GM23338 (cell line): Measurements from ENCODE around the gene CCDC149. TPM values are rescaled to one million over a fixed set of nuclear protein-coding genes. Genes with fewer than 3 reads are reported as not detected.

Experiments
- ATAC-seq: fragments of 200-7000 bp; cut with Tn5 transposase; 3 replicates; pipeline ENCODE4 v1.9.1; 2020
- DNase-seq: peaks from one replicate; pipeline ENCODE4 v3.0.0-alpha.2; 2015; ENCODE audit warnings: low spot score
- H2AFZ ChIP-seq: fragments of 200-600 bp; sonication (generic); 2 replicates; pipeline ENCODE4 v1.8.0; 2016; ENCODE audit warnings: antibody characterized with exemption, mild to moderate bottlenecking, moderate library complexity
- H3F3A ChIP-seq: fragments of 200-600 bp; sonication (generic); replicated peaks from 2 replicates; pipeline ENCODE4 v1.8.0; 2017; ENCODE audit warnings: antibody characterized with exemption, mixed run types, low read depth
- H3K27ac ChIP-seq: fragments of 200-600 bp; sonication (generic); 2 replicates; pipeline ENCODE4 v1.6.1; 2016; ENCODE audit warnings: low read depth
- H3K27me3 ChIP-seq: fragments of 200-600 bp; sonication (generic); 2 replicates; pipeline ENCODE4 v1.8.0; 2016; ENCODE audit warnings: mild to moderate bottlenecking, mixed run types, moderate library complexity; ENCODE audit not compliant: insufficient read depth
- H3K36me3 ChIP-seq: fragments of 200-600 bp; sonication (generic); 2 replicates; pipeline ENCODE4 v1.8.0; 2016; ENCODE audit warnings: mild to moderate bottlenecking; ENCODE audit not compliant: insufficient read depth
- H3K4me1 ChIP-seq: fragments of 200-600 bp; sonication (generic); 2 replicates; pipeline ENCODE4 v1.8.0; 2016; ENCODE audit warnings: mild to moderate bottlenecking, moderate library complexity; ENCODE audit not compliant: insufficient read depth
- H3K4me2 ChIP-seq: fragments of 200-600 bp; sonication (generic); 2 replicates; pipeline ENCODE4 v1.7.1; 2017; ENCODE audit warnings: mixed run types
- H3K4me3 ChIP-seq: fragments of 200-600 bp; sonication (generic); 2 replicates; pipeline ENCODE4 v1.6.1; 2016; ENCODE audit warnings: mixed run types
- H3K79me2 ChIP-seq: fragments of 200-600 bp; sonication (generic); replicated peaks from 2 replicates; pipeline ENCODE4 v1.8.0; 2017; ENCODE audit warnings: mild to moderate bottlenecking; ENCODE audit not compliant: insufficient read depth
- H3K9me2 ChIP-seq: fragments of 200-600 bp; sonication (generic); 2 replicates; pipeline ENCODE4 v1.8.0; 2017; ENCODE audit not compliant: insufficient read depth
- H4K20me1 ChIP-seq: fragments of 200-600 bp; sonication (generic); replicated peaks from 2 replicates; pipeline ENCODE4 v1.8.0; 2017; ENCODE audit warnings: mild to moderate bottlenecking; ENCODE audit not compliant: insufficient read depth
- H3K27ac Mint-ChIP-seq: 2 replicates; pipeline ENCODE4 v1.8.0; 2020; ENCODE audit warnings: inconsistent platforms, mild to moderate bottlenecking, moderate library complexity, mixed read lengths
- H3K27me3 Mint-ChIP-seq: 3 replicates; pipeline ENCODE4 v1.8.0; 2022; ENCODE audit warnings: low read depth, mild to moderate bottlenecking, moderate library complexity, mixed read lengths, inconsistent platforms; ENCODE audit not compliant: insufficient read depth, poor library complexity
- H3K36me3 Mint-ChIP-seq: 3 replicates; pipeline ENCODE4 v1.8.0; 2021; ENCODE audit warnings: low read depth, mild to moderate bottlenecking, inconsistent platforms, moderate library complexity, mixed read lengths
- H3K4me1 Mint-ChIP-seq: 3 replicates; pipeline ENCODE4 v1.8.0; 2020; ENCODE audit warnings: mild to moderate bottlenecking, inconsistent platforms, mixed read lengths
- H3K4me3 Mint-ChIP-seq: 3 replicates; pipeline ENCODE4 v1.8.0; 2021; ENCODE audit warnings: moderate library complexity, mild to moderate bottlenecking, inconsistent platforms, mixed read lengths
- H3K9me3 Mint-ChIP-seq: 3 replicates; pipeline ENCODE4 v1.8.0; 2020; ENCODE audit warnings: moderate library complexity, mild to moderate bottlenecking, inconsistent platforms, mixed read lengths
- EZH2 ChIP-seq: fragments of 200-600 bp; sonication (generic); IDR thresholded peaks from one replicate; pipeline ENCODE4 v1.8.0; 2017; ENCODE audit warnings: antibody characterized with exemption, mild to moderate bottlenecking, low read depth; ENCODE audit not compliant: unreplicated experiment
- EZH2phosphoT487 ChIP-seq: fragments of 200-600 bp; sonication (generic); IDR thresholded peaks from one replicate; pipeline ENCODE4 v1.8.1; 2018; ENCODE audit warnings: antibody characterized with exemption; ENCODE audit not compliant: unreplicated experiment
- NANOG ChIP-seq: IDR thresholded peaks from 2 replicates; pipeline ENCODE4 v1.6.1; 2016; ENCODE audit warnings: antibody characterized with exemption, borderline replicate concordance
- POLR2AphosphoS5 ChIP-seq: IDR thresholded peaks from 2 replicates; pipeline ENCODE4 v1.6.1; 2016; ENCODE audit warnings: antibody characterized with exemption, low read depth
- polyA plus RNA-seq: library from polyadenylated mRNA; unstranded; fragments of >200 nt; fragmentation: Nextera tagmentation; extraction: Ambion mirVana; gene quantifications from 2 replicates; pipeline ENCODE4 v1.2.1, GENCODE V29; 2016
- total RNA-seq: library from RNA; depleted of rRNA; stranded (reverse); fragments of >200 nt; shearing (Covaris generic); gene quantifications from 2 replicates; pipeline ENCODE4 v1.2.3, GENCODE V29; 2014
- TF ChIP-seq, protein P1 (sequence below), 2 experiments: fragments of 200-600 bp in 1 of 2; sonication (generic) in 1 of 2; conservative IDR thresholded peaks; 2 replicates each; pipeline versions ENCODE4 v1.5.1 to v1.6.1; 2016 to 2017; ENCODE audit warnings: antibody characterized with exemption in 2 of 2, low read depth in 2 of 2, mild to moderate bottlenecking in 2 of 2, moderate library complexity in 1 of 2
- TF ChIP-seq, protein P2 (sequence below): IDR thresholded peaks from 2 replicates; pipeline ENCODE4 v1.6.1; 2016; ENCODE audit warnings: antibody characterized with exemption

The CCDC149 gene
- total and polyA plus RNA-seq, 2 experiments from 2014 or later: 2.6 to 6.4 TPM

DNA sequence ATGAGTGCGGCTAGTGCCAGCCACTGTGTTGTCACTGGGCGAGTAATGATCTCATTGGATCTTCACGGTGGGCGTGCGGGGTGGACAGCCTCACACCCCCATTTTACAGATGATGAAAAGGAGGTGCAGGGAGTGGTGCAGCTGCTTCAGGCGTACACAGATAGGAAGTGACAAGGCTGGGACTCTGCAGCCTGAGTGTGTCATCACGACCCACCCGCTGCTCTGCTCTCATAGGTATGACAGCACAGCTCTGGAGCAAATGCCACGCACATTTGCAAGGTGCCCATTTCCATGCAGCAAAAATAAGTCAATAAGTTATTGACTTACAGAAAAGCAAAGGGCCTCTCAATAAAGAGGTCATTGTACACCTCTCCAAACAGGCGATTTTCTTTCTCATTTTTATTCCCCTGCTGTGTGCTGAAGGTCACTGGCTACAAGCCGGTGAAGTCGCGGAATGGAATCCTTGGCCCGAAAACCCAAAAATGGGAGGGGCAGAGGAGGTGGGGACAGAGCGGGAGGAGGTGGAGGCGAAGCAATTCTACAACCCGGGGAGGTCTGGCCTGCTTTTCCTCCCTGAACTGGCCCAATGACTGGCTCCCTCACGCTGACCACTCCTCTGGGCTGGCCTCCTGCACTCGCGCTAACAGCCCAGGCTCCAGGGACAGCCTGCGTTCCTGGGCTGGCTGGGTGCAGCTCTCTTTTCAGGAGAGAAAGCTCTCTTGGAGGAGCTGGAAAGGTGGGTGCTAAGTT is 117.8 kb downstream of the CCDC149 start, which contains the start of gene SOD3:
Gene SOD3, plus strand, starts transcription at position 658 of the 750 bp plus-strand sequence. CDS start 3,949 bp downstream, outside the sequence.
- Histone ChIP-seq H3F3A (no peaks in the 10 kb centered on the region), H3K27ac (no peak within 1 kb of the TSS), H3K4me2 (peak within 1 kb of the TSS; percentile 80), H2AFZ (peak within 1 kb of the TSS; percentile 87), H3K9me2 (no peaks in the 10 kb centered on the region), H3K79me2 (no peaks in the 10 kb centered on the region), H3K4me3 (peak within 1 kb of the TSS; percentile 53), H3K4me1 (peaks cover 18% of the 10 kb centered on the region; the same call in 1 of the 2 replicates), H3K27me3 (peaks cover 42% of the 10 kb centered on the region), H3K36me3 (no peaks in the 10 kb centered on the region), H4K20me1 (no peaks in the 10 kb centered on the region)
- peak; percentile 86 for ATAC-seq
- Mint-ChIP-seq H3K4me3 (peak within 1 kb of the TSS; percentile 68), H3K27me3 (peaks cover 21% of the 10 kb centered on the region), H3K9me3 (peaks cover 3% of the 10 kb centered on the region; the same call in 1 of the 3 replicates), H3K4me1 (peaks cover 21% of the 10 kb centered on the region), H3K36me3 (peaks cover 2% of the 10 kb centered on the region; the same call in 1 of the 3 replicates), H3K27ac (no peak within 1 kb of the TSS)
- DNase-seq: peak; percentile 91
- TF ChIP-seq, protein P1, sequence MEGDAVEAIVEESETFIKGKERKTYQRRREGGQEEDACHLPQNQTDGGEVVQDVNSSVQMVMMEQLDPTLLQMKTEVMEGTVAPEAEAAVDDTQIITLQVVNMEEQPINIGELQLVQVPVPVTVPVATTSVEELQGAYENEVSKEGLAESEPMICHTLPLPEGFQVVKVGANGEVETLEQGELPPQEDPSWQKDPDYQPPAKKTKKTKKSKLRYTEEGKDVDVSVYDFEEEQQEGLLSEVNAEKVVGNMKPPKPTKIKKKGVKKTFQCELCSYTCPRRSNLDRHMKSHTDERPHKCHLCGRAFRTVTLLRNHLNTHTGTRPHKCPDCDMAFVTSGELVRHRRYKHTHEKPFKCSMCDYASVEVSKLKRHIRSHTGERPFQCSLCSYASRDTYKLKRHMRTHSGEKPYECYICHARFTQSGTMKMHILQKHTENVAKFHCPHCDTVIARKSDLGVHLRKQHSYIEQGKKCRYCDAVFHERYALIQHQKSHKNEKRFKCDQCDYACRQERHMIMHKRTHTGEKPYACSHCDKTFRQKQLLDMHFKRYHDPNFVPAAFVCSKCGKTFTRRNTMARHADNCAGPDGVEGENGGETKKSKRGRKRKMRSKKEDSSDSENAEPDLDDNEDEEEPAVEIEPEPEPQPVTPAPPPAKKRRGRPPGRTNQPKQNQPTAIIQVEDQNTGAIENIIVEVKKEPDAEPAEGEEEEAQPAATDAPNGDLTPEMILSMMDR (conservative IDR thresholded peaks at IDR 0.05; ENCODE audit: low read depth in 2 of 2): no peak
- TF ChIP-seq POLR2AphosphoS5: 0 out of 2 replicates have a peak, but pooled peaks have one; percentile 49

DNA sequence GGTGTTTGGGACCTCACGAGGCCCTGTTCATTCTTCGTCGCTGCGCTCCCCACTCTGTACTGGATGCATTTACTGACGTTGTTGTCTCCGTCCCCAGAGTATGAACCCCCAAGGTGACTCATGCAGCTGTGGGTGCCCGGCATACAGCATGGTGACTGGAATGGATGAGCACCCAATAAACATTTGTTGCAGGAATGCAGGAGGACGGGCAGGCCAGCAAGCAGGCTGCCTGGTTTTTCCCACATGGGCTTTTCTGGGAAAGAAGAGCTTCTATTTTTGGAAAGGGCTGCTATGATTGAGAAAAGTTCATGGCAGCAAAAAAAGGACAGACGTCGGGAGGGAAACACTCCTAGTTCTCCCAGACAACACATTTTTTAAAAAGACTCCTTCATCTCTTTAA is 118.4 kb downstream of the CCDC149 start:
- Histone ChIP-seq H3K27ac (no peak overlapping the region), H3K4me2 (peak overlapping the region; percentile 80), H2AFZ (peak overlapping the region; percentile 83; the same call in 1 of the 2 replicates), H3K27me3 (peaks cover 36% of the 10 kb centered on the region), H3K4me3 (no peak overlapping the region), H3F3A (no peaks in the 10 kb centered on the region), H3K79me2 (no peaks in the 10 kb centered on the region), H3K36me3 (no peaks in the 10 kb centered on the region), H3K9me2 (no peaks in the 10 kb centered on the region), H4K20me1 (no peaks in the 10 kb centered on the region), H3K4me1 (peaks cover 18% of the 10 kb centered on the region; the same call in 1 of the 2 replicates)
- peaks cover 21% of the 10 kb centered on the region for H3K4me1 Mint-ChIP-seq
- no peak overlapping the region for H3K27ac Mint-ChIP-seq
- H3K4me3 Mint-ChIP-seq: peak overlapping the region; percentile 68; the same call in 1 of the 3 replicates
- peaks cover 19% of the 10 kb centered on the region for H3K27me3 Mint-ChIP-seq
- peaks cover 2% of the 10 kb centered on the region; the same call in 1 of the 3 replicates for H3K36me3 Mint-ChIP-seq
- no peak for DNase-seq
- TF ChIP-seq EZH2phosphoT487: no peak
- no peak for ATAC-seq
- peaks cover 3% of the 10 kb centered on the region; the same call in 1 of the 3 replicates for H3K9me3 Mint-ChIP-seq

DNA sequence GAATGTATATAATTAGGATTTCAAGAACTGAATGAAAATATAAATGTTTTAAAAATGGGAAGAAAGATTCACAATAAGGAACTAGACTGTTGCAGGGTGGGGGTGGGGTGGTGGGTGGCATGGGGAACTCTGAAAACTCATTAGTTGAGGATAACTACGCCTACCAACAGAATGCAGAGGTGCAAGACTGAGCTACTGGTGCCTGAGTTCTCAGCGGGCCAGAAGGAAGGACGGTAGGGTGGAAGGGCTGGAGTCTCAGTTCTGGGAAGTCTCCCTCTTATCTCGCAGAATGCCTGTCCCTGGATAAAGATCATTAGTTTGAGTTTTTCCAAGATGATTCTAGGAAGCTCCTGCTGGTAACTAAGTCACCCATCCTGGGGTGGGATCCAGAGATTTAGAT is 118.8 kb downstream of the CCDC149 start:
- H3K27me3 ChIP-seq: peaks cover 32% of the 10 kb centered on the region
- no peaks in the 10 kb centered on the region for H4K20me1 ChIP-seq
- Mint-ChIP-seq H3K27me3 (peaks cover 15% of the 10 kb centered on the region), H3K9me3 (peaks cover 3% of the 10 kb centered on the region; the same call in 1 of the 3 replicates), H3K4me1 (peaks cover 21% of the 10 kb centered on the region), H3K27ac (no peak overlapping the region), H3K4me3 (no peak overlapping the region), H3K36me3 (peaks cover 2% of the 10 kb centered on the region; the same call in 1 of the 3 replicates)
- peak overlapping the region; percentile 80 for H3K4me2 ChIP-seq
- no peaks in the 10 kb centered on the region for H3K36me3 ChIP-seq
- peak overlapping the region; percentile 83; the same call in 1 of the 2 replicates for H2AFZ ChIP-seq
- H3F3A ChIP-seq: no peaks in the 10 kb centered on the region
- no peak for DNase-seq
- H3K79me2 ChIP-seq: no peaks in the 10 kb centered on the region
- H3K4me1 ChIP-seq: peaks cover 18% of the 10 kb centered on the region; the same call in 1 of the 2 replicates
- H3K27ac ChIP-seq: no peak overlapping the region
- no peak overlapping the region for H3K4me3 ChIP-seq
- H3K9me2 ChIP-seq: no peaks in the 10 kb centered on the region
- no peak for ATAC-seq
- TF ChIP-seq NANOG (no peak), EZH2 (no peak)
- TF ChIP-seq, protein P2, sequence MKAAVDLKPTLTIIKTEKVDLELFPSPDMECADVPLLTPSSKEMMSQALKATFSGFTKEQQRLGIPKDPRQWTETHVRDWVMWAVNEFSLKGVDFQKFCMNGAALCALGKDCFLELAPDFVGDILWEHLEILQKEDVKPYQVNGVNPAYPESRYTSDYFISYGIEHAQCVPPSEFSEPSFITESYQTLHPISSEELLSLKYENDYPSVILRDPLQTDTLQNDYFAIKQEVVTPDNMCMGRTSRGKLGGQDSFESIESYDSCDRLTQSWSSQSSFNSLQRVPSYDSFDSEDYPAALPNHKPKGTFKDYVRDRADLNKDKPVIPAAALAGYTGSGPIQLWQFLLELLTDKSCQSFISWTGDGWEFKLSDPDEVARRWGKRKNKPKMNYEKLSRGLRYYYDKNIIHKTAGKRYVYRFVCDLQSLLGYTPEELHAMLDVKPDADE: no peak
